GM18507 (cell line): Measurements from ENCODE around the gene CCM2.

ENCODE experiments used
- DNase-seq: peaks from one replicate; pipeline ENCODE4 v3.0.0; 2011; ENCODE audit warnings: low read depth; ENCODE audit not compliant: insufficient read length; ENCODE audit errors: extremely low spot score
- FAIRE-seq: peaks from 2 replicates; lab custom pipeline; 2011; peaks lifted over from hg19 to GRCh38; lab: Jason Lieb, UNC

Gene CCM2

GRCh38 chr7:45087301-45088145 lies 87.5 kb downstream of the CCM2 start:
- FAIRE-seq (no peak), DNase-seq (no peak)

DNA sequence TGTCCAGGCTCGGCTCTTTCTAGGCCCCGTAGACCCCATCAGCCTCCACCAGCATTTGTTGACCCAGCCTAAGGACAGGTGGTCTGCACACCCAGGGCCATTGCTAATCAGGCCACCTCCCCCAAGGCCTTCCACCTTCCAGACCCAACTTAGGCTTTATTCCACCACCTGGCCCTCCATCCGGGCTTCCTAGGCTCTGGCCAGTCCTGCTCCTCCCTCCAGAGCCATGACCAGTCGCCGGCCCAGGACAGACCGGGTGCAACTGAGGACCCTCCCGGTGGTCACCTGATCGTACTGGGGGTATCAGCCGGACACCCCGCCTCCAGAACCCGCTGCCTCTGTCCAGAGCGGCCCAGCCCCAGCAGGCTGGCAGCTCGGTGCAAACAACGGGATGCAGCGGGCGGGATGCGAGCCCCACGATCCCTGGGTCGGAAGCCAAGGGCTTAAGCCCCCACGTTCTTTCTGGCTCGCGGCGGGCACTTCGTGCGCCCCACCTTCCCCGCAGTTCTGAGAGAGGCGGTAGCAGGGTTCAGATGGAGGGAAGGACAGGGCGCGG lies 88.2 kb downstream of the CCM2 start:
- FAIRE-seq (no peak), DNase-seq (no peak)

DNA sequence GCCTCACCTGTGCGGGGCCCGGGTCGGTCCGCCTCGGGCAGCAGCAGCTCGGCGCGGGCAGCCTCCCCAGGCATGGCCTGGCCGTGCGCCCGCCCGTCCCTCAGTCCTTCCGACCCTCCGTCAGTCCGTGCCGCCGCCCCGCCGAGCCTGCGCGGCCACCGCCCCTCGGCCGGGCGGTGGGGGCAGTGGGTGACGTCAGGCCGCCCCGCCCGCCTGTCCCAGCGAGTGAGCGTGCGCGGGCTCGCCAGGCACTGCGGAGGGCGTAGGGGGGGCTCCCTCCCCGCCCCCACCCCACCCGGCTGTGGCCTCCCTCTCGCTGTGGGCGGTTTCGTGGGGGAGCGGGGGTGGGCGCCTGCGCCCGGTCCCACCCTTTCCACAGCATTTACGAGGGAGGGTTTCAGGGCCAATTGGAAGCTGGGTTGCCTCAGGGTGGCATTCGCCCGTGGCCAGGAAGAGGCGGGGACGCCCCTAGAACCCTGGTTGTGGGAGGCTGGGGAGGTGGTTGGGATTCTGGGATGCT lies 88.9 kb downstream of the CCM2 start, which contains the start of gene NACAD:
NACAD (minus strand) TSS at position 149 of the 520 bp plus-strand sequence; CDS start at position 74, 75 bp downstream.
- no peak for FAIRE-seq
- no peak for DNase-seq

- FAIRE-seq (no peak), DNase-seq (peak; percentile 38)
These were observed 89.4 kb downstream of the CCM2 start for GRCh38 chr7:45089341-45089891.

- FAIRE-seq, result no peak
- no peak for DNase-seq
These were observed 92.3 kb downstream of the CCM2 start for GRCh38 chr7:45092100-45092930.

DNA sequence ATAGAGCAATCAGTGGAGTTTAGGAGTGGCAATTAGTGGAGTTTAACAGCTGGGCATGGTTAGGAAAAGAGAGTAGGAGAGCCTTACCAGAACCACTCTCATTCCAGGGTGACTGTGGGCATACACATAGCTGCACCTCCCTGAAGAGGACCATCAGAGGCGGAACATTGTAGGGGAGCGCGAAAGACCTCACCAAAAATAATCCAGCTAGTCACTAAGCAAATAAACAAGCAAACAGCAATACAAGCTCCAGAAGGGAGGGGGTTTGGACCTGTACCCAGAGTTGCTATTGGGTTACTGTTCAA lies 92.9 kb downstream of the CCM2 start:
- DNase-seq (no peak), FAIRE-seq (no peak)

GRCh38 chr7:45098983-45099839 lies 99.2 kb downstream of the CCM2 start:
- DNase-seq, result no peak
- no peak for FAIRE-seq

GRCh38 chr7:45099891-45100760 lies 100.1 kb downstream of the CCM2 start:
- DNase-seq (no peak), FAIRE-seq (no peak)

- DNase-seq, result no peak
- FAIRE-seq, result no peak
These were observed 100.9 kb downstream of the CCM2 start for GRCh38 chr7:45100761-45101480.

DNA sequence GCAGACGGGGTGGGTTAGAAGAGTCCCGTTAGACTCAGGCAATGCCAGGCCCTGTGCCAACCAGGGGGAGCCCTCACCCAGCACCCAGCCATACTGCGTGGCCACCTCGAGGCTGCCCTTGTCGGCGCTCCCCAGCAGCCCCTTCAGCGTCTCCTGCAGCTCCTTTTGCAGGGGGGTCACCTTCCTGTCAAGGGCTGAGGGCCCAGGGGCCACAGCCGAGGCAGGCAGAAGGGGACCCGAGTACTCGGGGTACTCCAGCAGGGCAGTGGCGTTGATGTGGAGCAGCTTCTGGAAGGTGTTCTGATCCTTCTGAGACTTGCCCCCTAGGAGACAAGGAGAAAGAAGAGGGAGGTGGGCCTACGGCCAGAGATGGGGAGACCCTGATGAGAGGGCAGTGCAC lies 101.7 kb downstream of the CCM2 start:
- no peak for DNase-seq
- FAIRE-seq, result no peak

- FAIRE-seq (no peak), DNase-seq (no peak)
These were observed 103.0 kb downstream of the CCM2 start for GRCh38 chr7:45102785-45103712.

- no peak for DNase-seq
- FAIRE-seq, result no peak
These were observed 104.2 kb downstream of the CCM2 start for GRCh38 chr7:45103958-45104843.

GRCh38 chr7:45104844-45105587 lies 105.0 kb downstream of the CCM2 start:
- DNase-seq (no peak), FAIRE-seq (no peak)

DNA sequence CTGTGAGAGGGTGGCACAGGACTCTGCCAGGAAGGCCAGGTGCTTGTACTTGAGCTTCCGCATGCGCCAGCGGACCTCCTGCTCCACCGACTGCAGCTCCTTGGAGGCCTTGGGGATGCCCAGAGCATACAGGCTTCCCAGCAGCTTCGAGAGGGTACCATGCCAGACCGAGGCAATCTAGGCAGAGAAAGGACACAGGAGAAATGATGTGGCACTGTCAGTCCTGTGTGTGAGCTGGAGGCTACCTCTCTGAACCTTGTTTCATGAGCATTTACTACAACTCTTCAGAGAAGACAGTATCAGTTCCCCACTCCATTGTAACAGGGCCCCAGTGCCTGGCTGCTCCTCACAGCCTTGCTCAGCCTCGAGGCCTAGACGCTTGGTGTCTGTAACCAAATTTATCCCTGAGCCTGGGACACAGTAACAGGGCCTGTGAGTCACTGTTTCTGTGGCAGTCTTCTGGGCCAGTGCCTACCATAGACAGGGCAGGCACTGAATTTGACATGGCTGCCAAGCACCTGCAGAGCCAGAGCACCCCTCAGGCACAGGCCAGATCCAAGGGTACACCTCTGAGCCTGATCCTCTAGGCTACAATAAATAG lies 105.7 kb downstream of the CCM2 start:
- DNase-seq, result no peak
- FAIRE-seq, result no peak

DNA sequence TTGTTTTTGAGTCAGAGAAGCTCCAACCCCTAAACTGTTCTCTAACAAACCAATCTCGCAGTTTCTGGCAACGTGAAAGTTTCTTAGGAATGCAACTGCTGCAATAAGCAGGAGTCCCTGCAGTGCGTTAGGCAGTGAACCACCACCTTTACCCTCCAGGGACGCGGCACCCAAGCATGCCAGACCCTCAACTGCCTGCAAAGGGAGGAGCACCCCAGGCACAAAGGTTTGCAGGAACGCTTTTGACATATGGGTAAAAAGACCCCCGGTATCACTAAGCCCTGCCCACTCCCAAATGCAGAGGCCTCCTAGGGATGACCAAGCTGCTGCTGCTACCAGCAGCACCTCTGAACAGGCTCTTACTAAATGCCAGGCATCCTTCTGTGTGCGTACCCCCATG lies 106.8 kb downstream of the CCM2 start:
- no peak for DNase-seq
- FAIRE-seq, result no peak
